ENCODE results near the gene NCOA3.
"Not testable (repeated sequence)": the region's sequence is repeated elsewhere in the genome, so short reads cannot be mapped to it uniquely, and the experiment has no call there.

The NCOA3 gene

GRCh38 chr20:47541355-47541922 lies 39.8 kb downstream of the NCOA3 start:
- no peak for DNase-seq

GRCh38 chr20:47543006-47543431 lies 41.3 kb downstream of the NCOA3 start:
- no peak for DNase-seq

- no peak for DNase-seq
Observed at GRCh38 chr20:47544240-47544639, 42.6 kb downstream of the NCOA3 start.

GRCh38 chr20:47544852-47545251 lies 43.2 kb downstream of the NCOA3 start:
- DNase-seq: no peak

- no peak for DNase-seq
Observed at GRCh38 chr20:47545499-47545898, 43.8 kb downstream of the NCOA3 start.

- DNase-seq: no peak
Observed at GRCh38 chr20:47546184-47547033, 44.7 kb downstream of the NCOA3 start.

- DNase-seq: no peak
Observed at GRCh38 chr20:47547034-47547387, 45.3 kb downstream of the NCOA3 start.

GRCh38 chr20:47549671-47550070 lies 48.0 kb downstream of the NCOA3 start:
- no peak for DNase-seq

- DNase-seq: no peak
Observed at GRCh38 chr20:47551222-47551621, 49.5 kb downstream of the NCOA3 start.

GRCh38 chr20:47551841-47552240 lies 50.2 kb downstream of the NCOA3 start:
- no peak for DNase-seq

- DNase-seq: no peak
Observed at GRCh38 chr20:47552996-47553395, 51.3 kb downstream of the NCOA3 start.

GRCh38 chr20:47553594-47554235 lies 52.0 kb downstream of the NCOA3 start:
- not testable (repeated sequence) for DNase-seq

- DNase-seq: not testable (repeated sequence)
Observed at GRCh38 chr20:47554283-47554682, 52.6 kb downstream of the NCOA3 start.

- DNase-seq: no peak
Observed at GRCh38 chr20:47557218-47557617, 55.5 kb downstream of the NCOA3 start.

GRCh38 chr20:47557791-47558190 lies 56.1 kb downstream of the NCOA3 start:
- DNase-seq: no peak

- DNase-seq: no peak
Observed at GRCh38 chr20:47558295-47559066, 56.8 kb downstream of the NCOA3 start.

- DNase-seq: no peak
Observed at GRCh38 chr20:47559141-47559540, 57.5 kb downstream of the NCOA3 start.

- no peak for DNase-seq
Observed at GRCh38 chr20:47561180-47561579, 59.5 kb downstream of the NCOA3 start.

GRCh38 chr20:47561603-47562583 lies 60.2 kb downstream of the NCOA3 start:
- DNase-seq: no peak

- DNase-seq: no peak
Observed at GRCh38 chr20:47566269-47566668, 64.6 kb downstream of the NCOA3 start.

- no peak for DNase-seq
Observed at GRCh38 chr20:47568019-47568418, 66.3 kb downstream of the NCOA3 start.

GRCh38 chr20:47568837-47569410 lies 67.2 kb downstream of the NCOA3 start:
- DNase-seq: no peak
